Activated T-helper 1 cell treated with anti-CD3 and anti-CD28 coated beads, Interleukin-12 subunit alpha, Interleukin-12 subunit beta, Interleukin-2, Interleukin-4 antibody, amounts not matched to agents 30 ng/mL and 10 ng/mL and 1 ng/mL, durations not matched to agents 14 hours and 24 hours and 36 hours (primary cell): Measurements from ENCODE around the gene DRD4. TPM values are rescaled to one million over a fixed set of nuclear protein-coding genes. Genes with fewer than 3 reads are reported as not detected.
"Not testable (repeated sequence)": the region's sequence is repeated elsewhere in the genome, so short reads cannot be mapped to it uniquely, and the experiment has no call there.

Source experiments
- DNase-seq: peaks from one replicate; pipeline ENCODE4 v3.0.0; 2021; ENCODE audit warnings: low spot score
- H3K27ac Mint-ChIP-seq: one replicate; pipeline ENCODE4 v1.8.0; 2021; ENCODE audit warnings: mild to moderate bottlenecking, mixed read lengths
- H3K27me3 Mint-ChIP-seq: one replicate; pipeline ENCODE4 v1.8.0; 2022; ENCODE audit warnings: mild to moderate bottlenecking, moderate library complexity, mixed read lengths; ENCODE audit not compliant: insufficient read depth
- H3K36me3 Mint-ChIP-seq: one replicate; pipeline ENCODE4 v1.8.0; 2021; ENCODE audit warnings: low read depth, mixed read lengths
- H3K4me1 Mint-ChIP-seq: one replicate; pipeline ENCODE4 v1.8.0; 2021; ENCODE audit warnings: low read depth, mixed read lengths
- H3K4me3 Mint-ChIP-seq: one replicate; pipeline ENCODE4 v1.8.0; 2021; ENCODE audit warnings: mild to moderate bottlenecking, moderate library complexity, mixed read lengths
- H3K9me3 Mint-ChIP-seq: one replicate; pipeline ENCODE4 v1.8.0; 2021; ENCODE audit warnings: mixed read lengths
- intact Hi-C: fragments of 100-400 bp; cut with micrococcal nuclease; formaldehyde crosslinking; loops from one replicate; pipeline ENCODE4 v1.15.1; 2024
- total RNA-seq: library from RNA; stranded (reverse); gene quantifications from 2 replicates; pipeline ENCODE4 v1.2.3, GENCODE V29; 2022

Gene DRD4
- total RNA-seq, 1 donor from 2014 or later = 0.47 TPM

DNA sequence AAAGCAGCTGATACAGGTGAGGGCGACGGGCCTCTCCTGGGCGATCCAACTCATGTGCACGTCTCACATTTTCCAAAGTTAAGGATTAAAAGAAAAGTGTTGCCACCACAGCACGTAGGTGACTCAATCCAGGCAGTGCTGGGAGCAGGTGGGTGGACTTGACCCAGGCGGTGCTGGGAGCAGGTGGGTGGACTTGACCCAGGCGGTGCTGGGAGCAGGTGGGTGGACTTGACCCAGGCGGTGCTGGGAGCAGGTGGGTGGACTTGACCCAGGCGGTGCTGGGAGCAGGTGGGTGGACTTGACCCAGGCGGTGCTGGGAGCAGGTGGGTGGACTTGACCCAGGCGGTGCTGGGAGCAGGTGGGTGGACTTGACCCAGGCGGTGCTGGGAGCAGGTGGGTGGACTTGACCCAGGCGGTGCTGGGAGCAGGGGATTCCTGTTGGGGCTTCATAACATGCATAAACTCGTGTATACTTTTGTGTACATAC is 10.6 kb downstream of the DRD4 start:
- H3K4me3 Mint-ChIP-seq, intact Hi-C loops, H3K36me3 Mint-ChIP-seq, H3K27me3 Mint-ChIP-seq, H3K9me3 Mint-ChIP-seq, DNase-seq, H3K27ac Mint-ChIP-seq, H3K4me1 Mint-ChIP-seq: not testable (repeated sequence)

DNA sequence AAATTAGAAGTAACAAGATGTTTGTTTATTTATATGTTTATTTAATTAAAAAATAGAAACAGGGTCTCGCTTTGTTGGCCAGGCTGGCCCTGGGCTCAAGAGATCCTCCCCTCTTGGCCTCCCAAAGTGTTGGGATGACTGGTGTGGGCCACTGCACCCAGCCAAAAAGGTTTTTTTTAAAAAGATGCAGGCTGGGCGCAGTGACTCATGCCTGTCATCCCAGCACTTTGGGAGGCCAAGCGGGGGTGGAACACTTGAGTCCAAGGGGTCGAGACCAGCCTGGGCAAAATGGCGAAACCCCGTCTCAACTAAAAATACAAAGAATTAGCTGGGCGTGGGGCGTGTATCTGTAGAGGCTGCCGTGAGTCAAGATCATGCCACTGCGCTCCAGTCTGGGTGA is 13.4 kb downstream of the DRD4 start:
- Mint-ChIP-seq H3K9me3 (no peaks in the 10 kb centered on the region), H3K4me3 (no peak overlapping the region), H3K4me1 (no peaks in the 10 kb centered on the region), H3K27ac (no peak overlapping the region), H3K27me3 (no peaks in the 10 kb centered on the region), H3K36me3 (peaks cover 7% of the 10 kb centered on the region)
- intact Hi-C loops = no loop called here
- no peak for DNase-seq

DNA sequence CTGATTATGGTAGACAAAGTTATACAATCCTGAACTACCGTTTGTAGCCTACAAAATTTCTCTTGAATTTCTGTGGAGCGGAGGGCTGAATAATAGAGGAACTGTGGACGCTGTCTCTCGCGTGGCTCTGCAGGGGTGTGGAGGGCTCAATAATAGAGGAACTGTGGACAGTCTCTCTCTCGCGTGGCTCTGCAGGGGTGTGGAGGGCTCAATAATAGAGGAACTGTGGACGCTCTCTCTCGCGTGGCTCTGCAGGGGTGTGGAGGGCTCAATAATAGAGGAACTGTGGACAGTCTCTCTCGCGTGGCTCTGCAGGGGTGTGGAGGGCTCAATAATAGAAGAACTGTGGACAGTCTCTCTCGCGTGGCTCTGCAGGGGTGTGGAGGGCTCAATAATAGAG is 16.1 kb downstream of the DRD4 start:
- H3K36me3 Mint-ChIP-seq, H3K4me1 Mint-ChIP-seq, H3K9me3 Mint-ChIP-seq, H3K27ac Mint-ChIP-seq, H3K27me3 Mint-ChIP-seq, intact Hi-C loops, H3K4me3 Mint-ChIP-seq, DNase-seq: not testable (repeated sequence)

DNA sequence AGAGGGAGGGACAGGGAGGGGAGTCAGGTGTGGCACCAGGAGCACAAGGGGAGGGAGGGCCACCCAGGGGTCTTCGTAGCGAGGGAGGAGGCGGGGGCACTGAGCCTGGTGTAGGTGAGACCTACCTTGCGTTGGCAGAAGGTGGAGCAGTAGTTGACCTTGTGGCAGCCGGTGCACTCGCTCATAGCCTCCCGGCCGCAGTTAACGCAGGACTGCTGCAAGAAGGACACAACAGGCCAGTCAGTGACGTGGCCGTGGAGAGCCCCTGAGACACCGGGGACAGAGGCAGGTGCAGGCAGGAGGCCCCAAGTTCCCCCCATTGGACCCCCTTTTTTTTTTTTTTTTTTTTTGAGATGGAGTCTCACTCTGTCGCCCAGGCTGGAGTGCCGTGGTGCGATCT is 16.8 kb downstream of the DRD4 start:
- intact Hi-C loops = no loop called here

DNA sequence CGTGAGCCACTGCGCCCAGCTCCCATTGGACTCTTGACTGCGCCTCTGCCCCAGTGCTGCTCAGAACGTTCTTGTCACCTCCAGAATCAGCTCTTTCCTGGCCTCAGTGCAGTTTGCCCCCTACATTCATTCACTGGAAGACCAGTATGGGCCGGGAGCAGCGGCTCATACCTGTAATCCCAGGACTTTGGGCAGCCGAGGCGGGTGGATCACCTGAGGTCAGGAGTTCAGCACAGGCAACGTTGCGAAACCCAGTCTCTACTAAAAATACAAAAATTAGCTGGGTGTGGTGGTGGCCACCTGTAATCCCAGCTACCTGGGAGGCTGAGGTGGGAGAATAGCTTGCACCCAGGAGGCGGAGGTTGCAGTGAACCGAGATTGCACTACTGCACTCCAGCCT is 17.4 kb downstream of the DRD4 start:
- H3K27ac Mint-ChIP-seq, H3K27me3 Mint-ChIP-seq, intact Hi-C loops, DNase-seq, H3K4me1 Mint-ChIP-seq, H3K9me3 Mint-ChIP-seq, H3K36me3 Mint-ChIP-seq, H3K4me3 Mint-ChIP-seq: not testable (repeated sequence)

More for the DNA sequence above, 16.8 kb downstream of the DRD4 start:
- H3K36me3 Mint-ChIP-seq = peaks cover 7% of the 10 kb centered on the region
- H3K27ac Mint-ChIP-seq = no peak overlapping the region
- H3K9me3 Mint-ChIP-seq = no peaks in the 10 kb centered on the region
- no peak overlapping the region for H3K4me3 Mint-ChIP-seq
- no peaks in the 10 kb centered on the region for H3K4me1 Mint-ChIP-seq
- no peaks in the 10 kb centered on the region for H3K27me3 Mint-ChIP-seq
- DNase-seq = no peak

DNA sequence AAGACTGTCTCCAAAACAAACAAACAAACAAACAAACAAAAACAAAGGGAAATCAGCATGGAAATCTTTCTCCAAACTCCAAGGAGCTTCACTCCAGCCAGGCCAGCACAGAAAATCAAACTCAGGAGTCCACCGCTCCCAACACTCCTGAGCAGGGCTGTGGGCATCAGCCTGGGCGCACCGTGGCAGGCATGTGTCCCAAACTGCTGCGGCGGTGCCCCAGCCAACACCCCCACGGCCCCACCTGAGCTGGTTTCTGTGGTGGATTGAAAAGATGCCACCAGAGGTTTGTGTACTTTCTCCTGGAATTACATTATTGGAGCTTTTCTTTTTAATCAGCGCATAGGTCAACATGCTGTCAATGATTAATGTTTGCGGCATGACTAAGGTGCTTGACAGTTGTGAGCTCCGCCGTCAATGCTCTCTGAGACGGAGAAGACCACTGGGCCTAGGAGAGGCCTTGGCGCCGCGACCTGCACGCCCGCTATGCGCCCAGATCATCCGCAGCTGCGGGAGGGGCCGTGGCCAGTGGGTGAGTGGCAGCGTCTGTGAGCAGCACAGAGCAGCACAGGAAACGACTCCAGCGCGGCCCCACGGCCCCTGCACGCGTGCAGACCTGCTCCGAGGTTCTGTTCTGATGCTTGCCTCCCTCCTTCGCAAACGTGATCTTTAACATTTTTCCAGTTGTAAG is 18.1 kb downstream of the DRD4 start:
- Mint-ChIP-seq H3K4me1 (no peaks in the 10 kb centered on the region), H3K9me3 (no peaks in the 10 kb centered on the region), H3K27ac (no peak overlapping the region), H3K36me3 (peaks cover 5% of the 10 kb centered on the region), H3K27me3 (no peaks in the 10 kb centered on the region), H3K4me3 (no peak overlapping the region)
- no peak for DNase-seq
- intact Hi-C loops = no loop called here

DNA sequence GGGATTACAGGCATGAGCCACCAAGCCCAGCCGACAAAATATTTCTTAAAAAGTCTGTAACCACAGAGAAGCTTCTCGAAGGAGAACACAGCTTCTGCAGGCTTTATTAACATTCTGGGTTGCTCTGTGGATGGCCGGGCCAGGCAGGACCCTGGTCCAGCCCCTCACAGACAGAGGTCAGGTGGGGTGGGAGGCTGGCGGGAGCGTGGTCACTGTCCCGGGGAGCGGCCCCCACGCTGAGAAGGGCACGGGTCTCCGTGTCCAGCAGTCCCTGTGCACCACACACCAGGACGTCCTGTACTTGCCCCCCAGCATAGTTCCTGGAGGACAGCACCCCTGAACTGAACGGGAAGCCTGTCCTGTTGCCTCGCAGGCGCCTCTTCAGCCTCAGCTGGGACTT is 19.4 kb downstream of the DRD4 start:
- H3K4me3 Mint-ChIP-seq = no peak overlapping the region
- H3K9me3 Mint-ChIP-seq = no peaks in the 10 kb centered on the region
- peaks cover 3% of the 10 kb centered on the region for H3K36me3 Mint-ChIP-seq
- no peak for DNase-seq
- no peak overlapping the region for H3K27ac Mint-ChIP-seq
- no peaks in the 10 kb centered on the region for H3K27me3 Mint-ChIP-seq
- intact Hi-C loops = no loop called here
- H3K4me1 Mint-ChIP-seq = no peaks in the 10 kb centered on the region

DNA sequence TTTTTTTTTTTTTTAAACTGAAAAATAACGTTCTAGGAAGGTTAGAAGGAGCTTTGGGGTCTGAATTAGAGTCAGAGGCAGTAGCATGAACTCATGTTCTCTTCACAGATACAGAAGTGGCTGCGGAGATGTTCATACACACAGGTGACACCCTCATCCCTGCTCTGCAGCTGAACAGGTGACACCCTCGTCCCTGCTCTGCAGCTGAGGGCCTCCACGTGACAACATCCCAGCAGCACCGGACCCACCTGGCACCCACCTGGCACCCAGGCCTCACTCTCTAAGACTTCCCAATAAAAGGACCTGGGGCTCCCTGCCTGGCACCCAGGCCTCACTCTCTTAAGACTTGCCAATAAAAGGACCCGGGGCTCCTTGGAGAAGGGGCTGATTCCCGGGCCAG is 19.8 kb downstream of the DRD4 start:
- no peaks in the 10 kb centered on the region for H3K4me1 Mint-ChIP-seq
- H3K27me3 Mint-ChIP-seq = no peaks in the 10 kb centered on the region
- H3K9me3 Mint-ChIP-seq = no peaks in the 10 kb centered on the region
- no peak overlapping the region for H3K27ac Mint-ChIP-seq
- peaks cover 3% of the 10 kb centered on the region for H3K36me3 Mint-ChIP-seq
- H3K4me3 Mint-ChIP-seq = no peak overlapping the region
- DNase-seq = no peak
- intact Hi-C loops = no loop called here

DNA sequence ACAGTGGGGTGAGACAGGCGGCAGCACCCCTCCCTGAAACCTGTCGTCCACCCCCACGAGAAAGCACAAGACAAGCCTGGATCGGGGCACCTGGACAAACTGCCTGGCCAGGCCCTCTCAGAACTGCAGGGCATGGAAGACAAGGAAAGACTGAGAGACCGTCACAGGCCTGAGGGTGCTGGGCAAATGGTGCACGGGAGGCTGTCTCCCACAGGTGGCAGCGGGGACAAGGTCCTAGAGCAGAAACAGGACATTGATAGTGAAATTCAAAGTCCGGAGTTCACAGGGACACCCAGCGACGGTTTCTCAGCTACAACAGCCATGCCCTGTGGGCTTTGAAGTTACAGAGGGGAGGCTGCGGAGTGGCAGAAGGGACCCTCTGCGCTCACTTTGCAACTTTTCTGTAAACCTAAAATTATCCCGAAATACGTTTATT is 20.6 kb downstream of the DRD4 start:
- no peak for DNase-seq
- no peaks in the 10 kb centered on the region for H3K4me1 Mint-ChIP-seq
- no peaks in the 10 kb centered on the region for H3K9me3 Mint-ChIP-seq
- no peaks in the 10 kb centered on the region for H3K27me3 Mint-ChIP-seq
- intact Hi-C loops = no loop called here
- H3K27ac Mint-ChIP-seq = no peak overlapping the region
- no peak overlapping the region for H3K4me3 Mint-ChIP-seq
- peaks cover 3% of the 10 kb centered on the region for H3K36me3 Mint-ChIP-seq

DNA sequence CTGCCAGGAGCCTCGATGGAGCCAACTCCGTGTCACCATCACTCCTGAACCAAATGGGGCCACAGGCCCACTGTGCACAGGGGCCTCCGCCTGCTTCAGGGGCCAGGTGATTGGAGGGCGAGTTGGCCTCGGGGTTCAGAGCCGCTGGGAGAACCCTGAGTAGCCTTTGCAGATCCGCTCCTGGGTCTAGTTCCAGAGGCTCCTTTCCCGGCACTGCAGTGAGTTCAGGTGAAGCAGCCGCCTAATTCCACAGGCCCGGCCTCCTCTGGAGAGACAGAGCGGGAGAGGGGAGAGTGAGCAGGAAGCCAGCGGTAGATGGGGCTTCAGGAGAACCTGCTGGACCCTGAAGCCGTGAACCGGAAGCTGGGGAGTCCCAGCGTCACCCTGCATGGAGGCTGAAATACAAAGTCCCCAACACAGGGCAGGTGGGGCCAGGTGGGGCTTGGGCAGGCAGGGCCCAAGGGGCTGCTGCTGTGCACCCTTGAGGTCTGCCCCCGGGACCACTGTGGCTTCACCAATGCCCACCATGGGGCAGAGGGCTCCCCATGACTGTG is 22.5 kb downstream of the DRD4 start:
- no peak overlapping the region for H3K4me3 Mint-ChIP-seq
- no peaks in the 10 kb centered on the region for H3K9me3 Mint-ChIP-seq
- H3K4me1 Mint-ChIP-seq = no peaks in the 10 kb centered on the region
- H3K27ac Mint-ChIP-seq = no peak overlapping the region
- peaks cover 3% of the 10 kb centered on the region for H3K36me3 Mint-ChIP-seq
- intact Hi-C loops = no loop called here
- no peaks in the 10 kb centered on the region for H3K27me3 Mint-ChIP-seq
- DNase-seq = no peak

DNA sequence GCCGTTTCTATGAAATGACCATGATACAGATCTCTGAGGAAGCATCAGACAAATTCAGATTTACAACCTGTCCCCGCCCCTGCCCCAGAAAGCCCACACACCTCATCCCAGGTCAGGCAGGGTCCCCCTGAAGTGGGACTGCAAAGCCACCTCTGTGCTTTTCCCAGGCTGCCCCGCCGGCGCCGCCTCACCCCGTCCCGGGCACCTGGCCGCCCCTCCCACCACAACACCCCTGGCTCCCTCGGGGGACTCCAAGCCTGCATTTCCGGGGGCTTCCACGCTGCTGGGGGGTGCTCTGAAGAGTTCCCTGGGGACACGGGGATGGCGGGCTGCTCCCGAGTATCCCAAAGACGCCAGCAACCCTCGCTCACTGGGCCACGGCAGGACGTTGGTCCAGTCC is 23.2 kb downstream of the DRD4 start:
- Mint-ChIP-seq H3K9me3 (no peaks in the 10 kb centered on the region), H3K4me1 (no peaks in the 10 kb centered on the region), H3K36me3 (peaks cover 3% of the 10 kb centered on the region), H3K27me3 (no peaks in the 10 kb centered on the region), H3K27ac (no peak overlapping the region), H3K4me3 (no peak overlapping the region)
- no peak for DNase-seq
- intact Hi-C loops = no loop called here

DNA sequence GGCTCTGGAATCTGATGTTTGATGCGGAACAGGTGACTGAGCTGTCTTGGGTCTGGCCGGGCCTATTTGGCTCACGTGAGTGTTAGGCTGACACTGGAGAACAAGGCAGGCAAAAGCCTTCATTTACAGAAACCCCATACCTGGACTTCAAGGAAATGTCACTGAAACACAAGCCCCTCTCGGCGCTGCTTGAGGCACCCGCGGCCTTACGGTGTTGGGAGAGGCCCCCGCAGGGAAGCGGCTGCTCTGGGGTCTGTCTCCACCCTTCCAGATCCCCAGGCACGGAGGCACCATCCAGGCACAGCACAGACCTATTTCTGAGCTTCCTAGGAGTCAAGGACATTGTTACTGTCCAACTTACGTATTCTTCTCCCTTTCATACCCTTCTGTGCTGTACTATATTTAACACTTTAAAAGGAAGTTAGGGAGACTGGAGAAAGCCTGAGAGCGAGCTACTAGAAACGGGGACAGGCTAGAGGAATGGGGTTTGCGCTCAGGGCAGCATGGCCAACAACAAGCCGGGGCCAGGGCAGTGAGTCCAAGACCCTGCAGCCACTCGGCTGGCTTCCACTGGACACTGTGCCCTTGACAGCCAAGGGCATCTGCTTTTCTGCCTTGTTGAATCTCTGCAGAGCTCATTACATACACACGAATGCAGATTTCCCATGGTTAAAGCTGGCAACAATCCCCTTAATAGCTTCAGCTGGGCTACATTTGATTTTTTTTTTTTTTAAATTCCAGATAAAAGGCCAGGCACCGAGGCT is 23.8 kb downstream of the DRD4 start:
- Mint-ChIP-seq H3K9me3 (no peaks in the 10 kb centered on the region), H3K27ac (no peak overlapping the region), H3K36me3 (peaks cover 3% of the 10 kb centered on the region), H3K4me1 (no peaks in the 10 kb centered on the region), H3K27me3 (no peaks in the 10 kb centered on the region), H3K4me3 (no peak overlapping the region)
- intact Hi-C loops = no loop called here
- DNase-seq = no peak

DNA sequence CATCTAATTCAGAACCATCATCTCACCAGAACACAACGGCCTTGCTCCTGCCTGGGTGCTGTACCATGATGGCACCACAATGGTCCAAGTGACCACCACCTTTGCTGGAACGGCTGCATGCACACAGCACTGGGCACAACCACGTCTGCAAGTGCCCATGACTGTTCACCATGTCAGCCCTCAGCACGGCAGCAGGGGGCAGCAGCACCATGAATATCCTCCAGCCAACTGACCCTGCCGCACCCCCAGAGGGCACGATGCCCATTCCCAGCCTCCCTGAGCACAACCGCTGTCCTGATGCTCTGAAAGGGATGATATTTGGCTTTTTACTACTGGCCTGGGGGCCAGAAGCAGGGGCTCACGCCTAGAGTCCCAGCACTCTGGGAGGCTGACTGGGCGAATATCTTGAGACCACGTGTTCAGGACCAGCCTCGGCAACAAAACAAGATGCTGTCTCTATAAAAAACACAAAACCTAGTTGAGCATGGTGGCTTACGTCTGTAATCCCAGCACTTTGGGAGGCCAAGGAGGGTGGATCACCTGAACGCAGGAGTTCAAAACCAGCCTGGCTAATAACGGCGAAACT is 25.7 kb downstream of the DRD4 start:
- peaks cover 6% of the 10 kb centered on the region for H3K36me3 Mint-ChIP-seq
- H3K27me3 Mint-ChIP-seq = no peaks in the 10 kb centered on the region
- no peak for DNase-seq
- H3K27ac Mint-ChIP-seq = no peak overlapping the region
- H3K4me1 Mint-ChIP-seq = no peaks in the 10 kb centered on the region
- no peaks in the 10 kb centered on the region for H3K9me3 Mint-ChIP-seq
- H3K4me3 Mint-ChIP-seq = no peak overlapping the region
- intact Hi-C loops = loop anchor here (1.0 kb wide), 1 partner anchor 61 kb away; no protein-coding TSS in a partner anchor
